ENCODE measurements around the gene HK1.
"Not testable (repeated sequence)": the region's sequence is repeated elsewhere in the genome, so short reads cannot be mapped to it uniquely, and the experiment has no call there.

Gene HK1

DNA sequence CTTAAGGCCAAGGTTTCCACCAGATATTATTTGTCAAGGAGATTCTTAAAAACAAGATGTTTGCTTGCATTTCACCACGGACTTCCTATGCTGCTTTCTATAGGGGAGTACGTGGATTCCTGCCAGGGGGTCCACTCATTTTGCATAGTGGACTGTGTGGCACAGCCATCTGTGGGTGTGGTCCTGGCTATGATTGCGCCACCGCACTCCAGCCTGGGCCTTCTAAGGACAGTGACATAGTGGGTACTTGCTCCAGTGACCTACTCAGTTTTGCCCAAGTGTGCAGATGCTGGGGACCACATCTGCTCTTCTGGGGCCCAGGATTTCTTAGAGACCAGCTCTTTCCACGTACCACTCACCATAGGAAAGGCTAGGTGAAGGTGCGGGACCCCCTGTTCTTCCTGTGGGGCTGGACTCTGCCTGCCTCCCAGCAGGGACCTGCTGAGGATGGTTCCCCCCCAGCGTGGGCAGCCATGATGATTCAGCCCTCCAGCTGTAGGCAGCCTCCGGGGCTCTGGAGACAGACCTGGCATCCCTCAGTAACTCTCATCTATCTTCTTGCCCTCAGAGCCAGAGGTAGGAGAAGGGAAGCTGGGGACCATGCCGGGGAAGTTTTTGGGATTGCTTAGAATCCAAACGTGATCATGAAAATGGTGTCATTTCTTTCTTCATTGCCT is 42.9 kb downstream of the HK1 start:
- peak overlapping the region; percentile 100 for H3K4me3 ChIP-seq
- peak overlapping the region; percentile 40 to 97 for H3K27ac ChIP-seq
- no peak for DNase-seq (ENCODE audit: low spot score)
- TF ChIP-seq, protein P1, sequence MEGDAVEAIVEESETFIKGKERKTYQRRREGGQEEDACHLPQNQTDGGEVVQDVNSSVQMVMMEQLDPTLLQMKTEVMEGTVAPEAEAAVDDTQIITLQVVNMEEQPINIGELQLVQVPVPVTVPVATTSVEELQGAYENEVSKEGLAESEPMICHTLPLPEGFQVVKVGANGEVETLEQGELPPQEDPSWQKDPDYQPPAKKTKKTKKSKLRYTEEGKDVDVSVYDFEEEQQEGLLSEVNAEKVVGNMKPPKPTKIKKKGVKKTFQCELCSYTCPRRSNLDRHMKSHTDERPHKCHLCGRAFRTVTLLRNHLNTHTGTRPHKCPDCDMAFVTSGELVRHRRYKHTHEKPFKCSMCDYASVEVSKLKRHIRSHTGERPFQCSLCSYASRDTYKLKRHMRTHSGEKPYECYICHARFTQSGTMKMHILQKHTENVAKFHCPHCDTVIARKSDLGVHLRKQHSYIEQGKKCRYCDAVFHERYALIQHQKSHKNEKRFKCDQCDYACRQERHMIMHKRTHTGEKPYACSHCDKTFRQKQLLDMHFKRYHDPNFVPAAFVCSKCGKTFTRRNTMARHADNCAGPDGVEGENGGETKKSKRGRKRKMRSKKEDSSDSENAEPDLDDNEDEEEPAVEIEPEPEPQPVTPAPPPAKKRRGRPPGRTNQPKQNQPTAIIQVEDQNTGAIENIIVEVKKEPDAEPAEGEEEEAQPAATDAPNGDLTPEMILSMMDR (IDR thresholded peaks at IDR 0.05) = no peak

DNA sequence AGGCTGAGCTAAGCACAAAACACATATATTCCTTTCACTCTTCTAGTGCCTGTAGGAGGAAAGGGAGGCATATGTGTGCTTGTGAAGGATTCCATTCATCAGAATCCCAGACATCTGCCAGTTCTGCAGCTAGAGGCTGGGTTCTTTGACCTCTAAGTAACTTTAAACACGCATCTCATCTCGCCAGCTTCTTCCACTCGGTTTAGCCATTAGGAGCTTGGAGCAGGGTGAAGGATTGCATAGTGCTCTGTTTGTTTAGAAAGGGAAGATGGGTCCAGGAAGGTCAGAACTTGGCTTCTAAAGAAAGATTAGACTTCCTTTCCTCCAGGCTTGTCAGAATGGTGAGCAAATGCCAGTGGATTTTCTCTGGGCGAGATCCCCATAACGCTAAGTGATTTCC is 43.6 kb downstream of the HK1 start:
- peak overlapping the region; percentile 40 to 97 for H3K27ac ChIP-seq
- no peak for DNase-seq (ENCODE audit: low spot score)
- H3K4me3 ChIP-seq = peak overlapping the region; percentile 100
- TF ChIP-seq, protein P1 (IDR thresholded peaks at IDR 0.05) = no peak

DNA sequence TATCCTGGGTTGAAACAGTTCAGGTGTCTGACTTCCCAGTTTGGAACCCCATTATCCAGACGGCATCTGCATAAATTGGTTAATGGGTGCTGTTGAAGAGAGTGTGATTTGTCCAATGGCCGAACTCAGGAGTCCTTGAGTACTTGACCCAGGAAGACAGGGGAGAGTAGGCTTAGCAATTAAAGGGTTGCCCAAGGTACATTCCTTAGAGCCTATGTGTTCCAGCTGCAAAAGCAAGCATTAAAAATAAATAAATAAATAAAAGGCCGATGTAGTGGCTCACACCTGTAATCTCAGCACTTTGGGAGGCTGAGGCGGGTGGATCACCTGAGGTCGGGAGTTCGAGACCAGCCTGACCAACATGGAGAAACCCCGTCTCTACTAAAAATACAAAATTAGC is 44.0 kb downstream of the HK1 start:
- H3K4me3 ChIP-seq; DNase-seq (ENCODE audit: low spot score): not testable (repeated sequence)
- H3K27ac ChIP-seq = peak overlapping the region in 1 of 2 donors; percentile 97

DNA sequence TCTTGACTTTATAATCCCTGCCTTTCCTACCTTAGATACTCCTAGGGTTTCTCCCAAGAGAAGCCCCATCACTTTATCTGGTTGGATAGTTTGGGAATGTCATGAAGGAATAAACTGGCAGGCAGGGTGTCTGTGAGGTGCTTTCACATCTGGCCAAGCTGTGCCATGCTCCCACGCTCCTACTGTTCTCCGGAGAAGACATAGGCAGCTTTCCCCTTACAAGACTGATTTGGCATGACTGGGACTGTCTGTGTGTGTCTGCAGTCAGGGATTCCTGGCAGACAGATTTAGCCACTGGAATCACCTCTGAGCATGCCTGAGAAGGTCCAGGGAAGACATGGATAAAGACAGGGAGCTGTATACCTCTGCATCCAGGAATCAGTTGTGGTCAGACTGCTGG is 45.3 kb downstream of the HK1 start:
- H3K4me3 ChIP-seq = no peak overlapping the region
- TF ChIP-seq, protein P1 (IDR thresholded peaks at IDR 0.05) = no peak
- H3K27ac ChIP-seq = peak overlapping the region; percentile 16 to 62
- no peak for DNase-seq (ENCODE audit: low spot score)

DNA sequence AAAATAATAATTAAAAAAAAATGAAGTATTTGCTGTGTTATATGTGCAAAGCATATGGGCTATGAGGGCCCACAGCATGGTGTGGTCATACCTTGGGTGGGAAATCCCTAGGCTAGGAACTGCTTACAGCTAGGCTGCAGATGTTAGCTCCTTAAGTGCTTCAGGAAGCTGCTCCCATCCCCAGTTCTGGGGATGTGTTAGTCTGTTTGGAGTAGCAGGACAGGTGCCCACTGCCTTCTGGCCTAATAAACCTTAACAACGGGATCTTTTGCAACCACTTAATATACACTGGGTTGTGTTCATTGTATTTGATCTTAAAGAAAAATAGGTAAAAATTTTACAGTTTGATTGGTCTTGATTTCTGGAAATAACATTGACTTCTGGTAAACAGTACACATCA is 46.3 kb downstream of the HK1 start:
- Histone ChIP-seq H3K27ac (peak overlapping the region in 1 of 2 donors; percentile 16), H3K4me3 (no peak overlapping the region)
- TF ChIP-seq, protein P1 (IDR thresholded peaks at IDR 0.05) = no peak
- DNase-seq (ENCODE audit: low spot score) = no peak

DNA sequence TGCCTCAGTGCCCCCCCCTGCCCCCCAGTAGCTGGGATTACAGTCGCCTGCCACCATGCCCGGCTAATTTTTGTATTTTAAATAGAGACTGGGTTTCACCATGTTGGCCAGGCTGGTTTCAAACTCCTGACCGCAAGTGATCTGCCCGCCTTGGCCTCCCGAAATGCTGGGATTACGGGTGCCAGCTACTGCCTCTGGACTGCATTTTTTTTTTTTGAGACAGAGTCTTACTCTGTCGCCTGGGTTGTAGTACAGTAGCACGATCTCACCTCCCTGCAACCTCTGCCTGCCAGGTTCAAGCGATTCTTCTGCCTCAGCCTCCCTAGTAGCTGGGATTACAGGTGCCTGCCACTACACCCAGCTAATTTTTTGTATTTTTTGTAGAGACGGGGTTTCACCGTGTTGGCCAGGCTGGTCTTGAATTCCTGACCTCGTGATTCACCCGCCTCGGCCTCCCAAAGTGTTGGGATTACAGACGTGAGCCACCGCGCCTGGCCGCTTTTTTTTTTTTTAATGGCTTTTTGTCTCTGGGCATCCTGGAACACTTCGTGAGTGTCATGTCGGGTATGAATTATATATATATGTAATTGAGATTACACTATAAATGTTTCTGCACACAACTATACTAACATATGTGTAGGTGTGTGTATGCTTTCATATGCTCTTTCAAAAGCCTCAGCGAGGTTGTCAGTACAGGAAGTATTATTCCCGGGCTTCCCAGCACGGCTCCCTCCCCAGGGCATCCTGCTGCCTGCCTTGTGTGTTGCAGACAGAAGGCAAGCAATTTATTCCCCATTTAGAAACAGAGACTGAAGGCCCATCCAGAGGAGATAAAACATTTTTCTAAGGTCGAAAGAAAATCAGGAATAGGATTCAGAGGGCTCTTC is 47.6 kb downstream of the HK1 start:
- not testable (repeated sequence) for DNase-seq (ENCODE audit: low spot score); H3K4me3 ChIP-seq
- peak overlapping the region; percentile 24 to 68 for H3K27ac ChIP-seq

DNA sequence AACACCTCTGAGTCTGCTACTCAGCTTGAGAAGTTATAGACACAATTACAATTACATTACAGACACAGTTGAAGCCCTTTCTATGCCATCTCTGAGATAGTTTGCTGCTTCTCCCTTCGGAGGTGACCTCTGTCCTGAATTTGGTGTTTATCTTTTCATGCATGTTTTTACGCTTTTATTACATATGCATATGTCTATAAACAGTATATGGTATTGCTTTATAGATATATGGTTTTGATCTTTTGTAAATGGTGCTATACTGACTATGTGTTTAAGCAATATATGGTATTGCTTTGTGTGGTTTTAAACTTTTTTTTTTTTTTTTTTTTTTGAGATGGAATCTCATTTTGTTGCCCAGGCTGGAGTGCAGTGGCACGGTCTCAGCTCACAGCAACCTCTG is 48.4 kb downstream of the HK1 start:
- H3K4me3 ChIP-seq = no peak overlapping the region
- no peak for DNase-seq (ENCODE audit: low spot score)
- peak overlapping the region; percentile 24 to 68 for H3K27ac ChIP-seq
- TF ChIP-seq, protein P1 (IDR thresholded peaks at IDR 0.05) = no peak

All from coronary artery (tissue), 2 donors.